Kidney epithelial cell (primary cell): ENCODE measurements around the gene ACOX3. TPM values are rescaled to one million over a fixed set of nuclear protein-coding genes. Genes with fewer than 3 reads are reported as not detected.

Experiments used
- DNase-seq: peaks from one replicate; pipeline ENCODE4 v3.0.0-alpha.2; 2010; ENCODE audit warnings: low read depth
- H3K27me3 ChIP-seq: 2 replicates; pipeline ENCODE4 v1.6.0; 2011; ENCODE audit warnings: low read length; ENCODE audit not compliant: control insufficient read depth, insufficient read depth
- H3K36me3 ChIP-seq: 2 replicates; pipeline ENCODE4 v1.5.1; 2011; ENCODE audit warnings: low read length; ENCODE audit not compliant: control insufficient read depth, insufficient read depth
- H3K4me3 ChIP-seq: 2 replicates; pipeline ENCODE4 v1.5.1; 2011; ENCODE audit warnings: low read depth, mild to moderate bottlenecking, control low read depth, low read length
- total RNA-seq: library from RNA; depleted of rRNA; stranded (reverse); fragments of >200 nt; gene quantifications from 2 replicates; pipeline ENCODE4 v1.2.3, GENCODE V29; 2015
- TF ChIP-seq, protein P1 (sequence below): IDR thresholded peaks from 2 replicates; pipeline ENCODE4 v1.5.1; 2011; ENCODE audit warnings: mild to moderate bottlenecking, moderate library complexity, low read length, control low read depth, inconsistent platforms; ENCODE audit not compliant: insufficient read depth, poor library complexity, severe bottlenecking

The ACOX3 gene
- total RNA-seq, 1 donor from 2014 or later: 37.4 TPM

DNA sequence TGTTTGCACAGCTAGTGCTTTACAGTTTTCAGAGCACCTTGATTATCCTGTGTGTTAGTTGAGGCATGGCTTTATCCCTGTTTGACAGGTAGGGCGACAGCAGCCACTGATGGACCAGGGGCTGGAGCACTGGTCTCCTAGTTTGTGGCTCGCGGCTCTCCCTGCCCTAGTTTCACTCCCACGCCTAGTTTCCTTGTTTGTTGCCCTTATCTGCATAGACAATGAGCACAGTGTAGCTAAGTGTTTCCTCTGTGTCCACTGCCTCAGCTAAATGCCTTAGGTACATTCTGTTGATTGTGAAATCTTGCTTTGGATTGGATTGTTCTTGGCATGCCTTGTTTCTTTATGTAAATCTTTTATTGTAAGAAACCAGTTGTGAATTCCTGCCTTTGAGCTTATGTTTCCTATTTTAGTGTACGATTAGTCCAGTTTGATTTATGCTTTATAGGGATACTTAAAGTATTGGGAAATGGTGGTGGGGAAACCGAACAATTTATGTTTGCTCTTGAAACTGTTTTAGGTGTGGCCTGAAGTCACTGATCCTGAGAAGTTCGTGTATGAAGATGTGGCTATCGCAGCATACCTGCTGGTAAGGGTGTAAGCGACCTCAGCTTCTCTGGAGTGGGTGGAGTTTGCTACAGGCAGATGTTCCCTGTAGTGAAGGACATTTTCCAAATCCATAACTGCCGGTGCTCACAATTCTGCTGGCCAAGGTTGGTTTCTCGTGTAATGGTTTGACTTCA is 11.1 kb upstream of the ACOX3 start:
- Histone ChIP-seq H3K4me3 (no peak overlapping the region), H3K36me3 (peaks cover 4% of the 10 kb centered on the region), H3K27me3 (no peaks in the 10 kb centered on the region)
- DNase-seq: no peak
- TF ChIP-seq, protein P1, sequence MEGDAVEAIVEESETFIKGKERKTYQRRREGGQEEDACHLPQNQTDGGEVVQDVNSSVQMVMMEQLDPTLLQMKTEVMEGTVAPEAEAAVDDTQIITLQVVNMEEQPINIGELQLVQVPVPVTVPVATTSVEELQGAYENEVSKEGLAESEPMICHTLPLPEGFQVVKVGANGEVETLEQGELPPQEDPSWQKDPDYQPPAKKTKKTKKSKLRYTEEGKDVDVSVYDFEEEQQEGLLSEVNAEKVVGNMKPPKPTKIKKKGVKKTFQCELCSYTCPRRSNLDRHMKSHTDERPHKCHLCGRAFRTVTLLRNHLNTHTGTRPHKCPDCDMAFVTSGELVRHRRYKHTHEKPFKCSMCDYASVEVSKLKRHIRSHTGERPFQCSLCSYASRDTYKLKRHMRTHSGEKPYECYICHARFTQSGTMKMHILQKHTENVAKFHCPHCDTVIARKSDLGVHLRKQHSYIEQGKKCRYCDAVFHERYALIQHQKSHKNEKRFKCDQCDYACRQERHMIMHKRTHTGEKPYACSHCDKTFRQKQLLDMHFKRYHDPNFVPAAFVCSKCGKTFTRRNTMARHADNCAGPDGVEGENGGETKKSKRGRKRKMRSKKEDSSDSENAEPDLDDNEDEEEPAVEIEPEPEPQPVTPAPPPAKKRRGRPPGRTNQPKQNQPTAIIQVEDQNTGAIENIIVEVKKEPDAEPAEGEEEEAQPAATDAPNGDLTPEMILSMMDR: no peak

DNA sequence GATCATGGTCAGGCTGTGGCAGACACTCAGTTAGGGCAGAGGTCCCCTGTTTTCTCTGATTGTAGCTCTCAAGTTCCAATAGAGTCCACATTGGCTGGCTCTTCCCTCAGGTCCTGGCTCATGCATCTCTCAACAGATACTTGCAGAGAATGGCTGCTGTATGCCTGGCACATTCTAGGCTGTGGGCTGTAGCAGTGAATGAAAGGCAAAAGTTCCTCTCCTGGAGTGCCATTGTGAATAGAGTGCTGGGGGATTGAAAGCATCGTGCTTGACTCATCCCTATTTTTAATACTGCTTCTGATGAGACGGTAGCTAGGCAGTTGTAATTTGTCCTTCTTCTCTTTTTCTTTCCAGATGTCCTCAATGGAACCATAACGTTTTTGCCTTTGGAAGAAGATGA is 5.6 kb upstream of the ACOX3 start:
- Histone ChIP-seq H3K36me3 (no peaks in the 10 kb centered on the region), H3K27me3 (no peaks in the 10 kb centered on the region), H3K4me3 (no peak overlapping the region)
- TF ChIP-seq, protein P1: no peak
- no peak for DNase-seq

DNA sequence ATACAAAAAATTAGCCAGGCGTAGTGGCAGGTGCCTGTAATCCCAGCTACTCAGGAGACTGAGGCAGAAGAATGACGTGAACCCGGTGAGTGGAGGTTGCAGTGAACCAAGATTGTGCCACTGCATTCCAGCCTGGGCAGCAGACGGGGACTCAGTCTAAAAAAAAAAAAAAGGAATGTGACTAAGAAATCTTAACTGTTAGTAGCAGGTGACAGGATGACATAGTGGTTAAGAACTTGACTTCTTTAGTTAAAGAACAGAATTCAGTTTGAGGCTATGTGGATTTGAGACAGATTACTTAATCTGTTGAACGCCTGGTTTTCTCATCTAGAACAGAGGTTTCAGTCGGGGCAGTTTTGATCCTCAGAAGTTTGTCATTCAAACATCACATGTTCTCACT is 3.3 kb upstream of the ACOX3 start:
- H3K4me3 ChIP-seq: no peak overlapping the region
- no peaks in the 10 kb centered on the region for H3K27me3 ChIP-seq
- TF ChIP-seq, protein P1: no peak
- H3K36me3 ChIP-seq: no peaks in the 10 kb centered on the region
- DNase-seq: no peak

DNA sequence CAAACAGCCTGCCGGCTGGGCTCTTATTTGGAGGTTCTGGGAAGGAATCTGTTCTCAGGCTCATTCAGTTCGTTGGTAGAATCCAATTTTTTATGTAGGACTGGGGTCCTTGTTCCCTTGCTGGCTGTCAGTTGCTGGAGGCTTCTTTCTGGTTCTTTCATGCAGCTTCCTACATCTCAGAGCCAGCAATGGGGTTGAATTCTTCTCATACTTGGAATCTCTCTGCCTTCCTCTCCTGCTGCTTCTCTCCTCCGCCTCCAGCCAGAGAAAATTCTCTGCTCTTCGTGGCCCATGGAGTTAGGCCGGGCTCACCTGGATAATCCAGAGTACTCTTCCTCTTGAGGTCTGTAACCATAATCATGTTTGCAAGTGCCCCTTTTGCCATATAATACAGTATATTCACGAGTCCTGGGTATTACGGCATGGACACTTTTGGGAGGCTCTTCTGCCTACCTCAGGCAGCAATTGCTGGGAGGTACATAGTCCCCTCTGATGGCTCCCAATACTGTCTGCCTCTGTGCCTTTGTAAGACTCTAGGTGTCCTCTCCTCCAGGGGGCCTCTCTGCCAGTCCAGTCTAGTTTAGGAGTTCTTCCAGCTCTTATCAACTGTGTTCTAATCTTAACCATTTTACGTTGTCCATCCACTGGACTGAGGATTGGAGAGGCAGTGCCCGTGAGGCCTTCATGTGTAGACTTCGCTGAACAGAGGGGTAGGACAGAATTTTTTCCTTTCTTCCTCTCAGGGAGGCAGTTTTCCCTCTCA is 2.3 kb upstream of the ACOX3 start:
- no peaks in the 10 kb centered on the region for H3K27me3 ChIP-seq
- DNase-seq: no peak
- H3K36me3 ChIP-seq: no peaks in the 10 kb centered on the region
- H3K4me3 ChIP-seq: no peak overlapping the region
- TF ChIP-seq, protein P1: no peak

- Histone ChIP-seq H3K27me3 (no peaks in the 10 kb centered on the region), H3K4me3 (peak overlapping the region; percentile 84), H3K36me3 (no peaks in the 10 kb centered on the region)
- TF ChIP-seq, protein P1: no peak
- DNase-seq: no peak
These were observed 1.1 kb upstream of the ACOX3 start for GRCh38 chr4:8441499-8442091.
